NCI-H1417 treated with DMSO at 0.1 percent for 48 hours (cell line): Measurements from ENCODE around the gene TBC1D16.

ENCODE experiments used
- DNase-seq: peaks from one replicate; lab custom pipeline; 2025; lab: John Stamatoyannopoulos, UW

TBC1D16 gene

GRCh38 chr17:79987187-79987934, 48.3 kb downstream of the TBC1D16 start:
- DNase-seq = no peak

- DNase-seq = no peak
These were observed 49.1 kb downstream of the TBC1D16 start for GRCh38 chr17:79986411-79987186.

DNA sequence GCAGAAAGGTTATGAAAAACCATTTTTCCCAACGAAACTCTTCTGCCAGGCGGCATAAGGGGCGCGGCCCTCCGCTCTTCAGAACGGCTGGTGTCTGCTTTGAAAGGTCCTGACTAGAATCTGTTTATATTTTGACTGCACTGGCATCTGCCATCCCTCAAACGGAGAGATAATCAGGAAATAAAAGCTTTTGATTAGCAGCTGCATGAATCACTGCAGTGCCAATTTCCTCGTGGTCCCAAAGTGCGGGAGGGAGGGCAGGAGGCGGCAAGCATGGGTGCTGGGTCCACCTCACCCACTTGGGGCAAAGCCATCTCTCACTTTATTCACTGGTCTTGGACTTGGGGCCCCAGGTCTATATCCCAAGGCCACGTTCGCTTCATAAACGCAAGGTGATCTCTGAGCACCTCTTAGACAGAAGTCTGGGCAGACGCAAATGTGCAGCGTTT, 49.7 kb downstream of the TBC1D16 start:
- no peak for DNase-seq

GRCh38 chr17:79985361-79985942, 50.2 kb downstream of the TBC1D16 start:
- DNase-seq = no peak

DNA sequence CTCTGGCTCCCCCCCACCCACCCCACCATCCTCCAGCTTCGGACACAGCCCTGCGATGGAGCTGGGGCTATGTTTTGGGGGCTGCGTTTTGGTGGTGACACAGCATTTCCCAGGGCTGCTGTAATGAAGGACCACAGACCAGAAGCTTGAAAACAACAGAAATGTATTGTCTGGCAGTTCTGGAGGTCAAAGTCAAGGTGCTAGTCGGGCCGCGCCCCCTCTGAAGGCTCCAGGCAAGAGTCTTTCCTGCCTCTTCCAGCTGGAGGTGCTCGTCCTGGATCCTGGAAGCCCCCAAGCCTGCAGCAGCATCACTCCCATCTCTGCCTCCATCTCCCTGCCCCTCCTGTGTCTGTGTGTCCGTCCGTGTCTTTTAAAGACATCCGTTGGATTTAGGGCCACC, 50.8 kb downstream of the TBC1D16 start:
- no peak for DNase-seq

DNA sequence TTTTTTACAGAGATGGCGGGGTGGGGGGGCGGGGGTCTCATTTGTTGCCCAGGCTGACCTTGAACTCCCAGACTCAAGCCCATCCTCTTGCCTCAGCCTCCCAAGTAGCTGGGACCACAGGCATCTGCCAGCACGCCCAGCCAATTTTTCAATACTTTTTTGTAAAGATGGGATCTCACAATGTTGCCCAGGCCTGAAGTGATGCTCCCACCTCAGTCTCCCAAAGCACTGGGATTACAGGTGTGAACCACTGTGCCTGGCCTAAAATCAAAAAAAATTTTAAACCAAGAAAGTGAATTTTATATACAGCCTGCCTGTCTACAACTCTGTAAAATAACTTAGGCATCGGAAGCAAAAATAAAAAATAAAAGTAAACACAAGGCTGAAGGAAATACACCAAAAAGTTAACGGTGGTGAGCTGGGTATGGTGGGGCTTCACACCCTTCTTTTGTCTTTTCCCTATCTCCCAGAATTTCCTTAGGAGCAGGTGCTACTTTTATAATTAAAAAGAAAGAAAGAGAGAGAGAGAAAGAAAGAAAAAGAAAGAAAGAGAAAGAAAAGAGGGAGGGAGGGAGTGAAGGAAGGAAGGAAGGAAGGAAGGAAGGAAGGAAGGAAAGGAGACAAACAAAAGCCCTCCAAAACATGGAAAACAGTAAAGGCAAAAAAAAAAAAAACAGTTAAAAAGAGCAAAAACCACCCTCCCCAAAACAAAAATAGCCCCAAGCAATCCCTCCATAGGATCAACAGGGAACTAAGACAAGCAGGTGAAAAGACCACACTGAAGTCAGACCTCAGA, 51.4 kb downstream of the TBC1D16 start:
- DNase-seq = no peak

GRCh38 chr17:79983456-79983855, 52.2 kb downstream of the TBC1D16 start:
- no peak for DNase-seq

DNA sequence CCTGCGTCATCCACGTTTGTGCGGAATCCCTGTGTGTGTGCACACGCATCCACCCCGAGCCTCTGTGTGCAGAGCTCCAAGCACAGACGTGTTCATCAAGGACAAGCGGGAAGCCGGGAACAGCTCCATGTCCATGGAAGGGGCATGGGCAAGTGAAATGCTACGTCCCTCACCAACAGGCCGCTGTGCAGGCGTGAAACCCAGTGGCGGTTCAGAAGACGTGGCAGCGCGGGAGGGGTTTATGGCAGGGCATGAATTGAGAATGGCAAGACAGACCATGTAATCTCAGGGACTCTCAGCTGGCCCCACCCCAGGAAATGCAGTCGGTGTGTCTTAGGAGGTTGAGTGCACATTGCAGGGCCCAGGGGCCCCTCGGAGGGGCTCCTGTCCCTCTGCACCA, 52.7 kb downstream of the TBC1D16 start:
- no peak for DNase-seq

GRCh38 chr17:79981661-79982101, 54.0 kb downstream of the TBC1D16 start:
- DNase-seq = no peak

DNA sequence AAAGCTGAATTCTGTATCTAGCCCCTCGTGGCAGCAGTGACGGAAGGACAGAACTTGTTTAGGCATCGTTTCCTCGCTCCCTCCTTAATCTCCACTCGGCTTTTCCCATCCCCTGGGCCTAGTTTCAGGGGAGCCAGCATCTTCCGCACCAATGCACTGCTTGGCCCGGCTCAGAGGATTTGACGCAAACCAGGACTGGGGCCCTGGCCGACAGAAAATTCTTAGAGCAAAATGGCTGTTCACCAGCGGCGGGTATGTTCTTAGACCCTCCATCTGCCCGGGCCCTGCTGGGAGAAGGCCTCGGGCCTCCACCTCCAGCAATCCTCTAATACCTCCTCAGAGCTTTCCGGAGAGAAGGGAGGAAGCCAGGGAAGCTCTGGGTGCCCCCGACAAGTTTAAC, 54.6 kb downstream of the TBC1D16 start:
- no peak for DNase-seq

- no peak for DNase-seq
These were observed 55.2 kb downstream of the TBC1D16 start for GRCh38 chr17:79980246-79981043.

- DNase-seq = no peak
These were observed 55.9 kb downstream of the TBC1D16 start for GRCh38 chr17:79979816-79980215.

DNA sequence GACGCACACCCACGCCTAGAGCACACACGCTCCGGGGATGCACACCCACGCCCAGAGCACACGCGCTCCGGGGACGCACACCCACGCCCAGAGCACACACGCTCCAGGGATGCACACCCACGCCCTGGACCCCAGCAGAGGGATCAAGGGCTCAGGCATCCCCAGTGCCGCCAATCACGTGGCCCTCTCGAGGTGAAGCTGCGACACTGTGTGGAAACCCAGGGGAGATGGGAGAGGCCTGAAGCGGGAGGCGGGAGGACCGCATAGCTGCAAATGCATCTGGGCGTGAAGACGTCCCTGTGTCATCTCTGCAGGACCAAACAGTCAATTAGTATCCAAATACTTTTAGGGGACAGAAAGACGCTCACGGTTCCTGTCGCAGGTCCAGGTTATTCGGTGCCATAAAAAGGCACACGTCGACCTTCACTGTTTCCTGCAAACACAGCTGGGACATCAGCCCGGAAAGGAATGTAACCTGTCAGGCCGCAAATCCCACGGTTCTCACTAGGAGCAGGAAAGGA, 56.4 kb downstream of the TBC1D16 start:
- DNase-seq = no peak

GRCh38 chr17:79978548-79978855, 57.2 kb downstream of the TBC1D16 start:
- DNase-seq = no peak

- DNase-seq = no peak
These were observed 57.7 kb downstream of the TBC1D16 start for GRCh38 chr17:79977708-79978547.

GRCh38 chr17:79977161-79977631, 58.5 kb downstream of the TBC1D16 start:
- DNase-seq = no peak

DNA sequence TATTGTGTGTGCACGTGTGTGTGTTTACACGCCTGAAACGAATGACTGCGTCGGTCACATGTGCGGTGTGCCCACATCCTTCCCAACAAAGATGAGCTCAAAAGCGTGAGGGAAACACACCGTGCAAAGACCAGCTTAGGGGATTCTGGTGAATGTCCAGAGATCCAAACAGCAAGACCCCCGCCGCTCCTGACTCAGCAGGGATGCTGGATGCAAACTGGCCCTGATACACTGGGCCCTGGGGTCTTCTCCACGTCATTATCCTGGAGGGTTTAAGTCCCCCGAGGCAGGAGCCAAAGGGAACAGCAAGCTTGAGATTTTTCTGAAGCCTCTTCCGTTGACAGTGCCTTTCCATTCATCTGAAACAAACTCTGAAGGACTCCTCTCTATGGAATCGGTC, 59.2 kb downstream of the TBC1D16 start:
- no peak for DNase-seq

- no peak for DNase-seq
These were observed 60.1 kb downstream of the TBC1D16 start for GRCh38 chr17:79975498-79976134.
